Adrenal gland (tissue), 12 donors: ENCODE data around the gene ANKRD27. TPM values are rescaled to one million over a fixed set of nuclear protein-coding genes. Genes with fewer than 3 reads are reported as not detected.
"Not testable (repeated sequence)": the region's sequence is repeated elsewhere in the genome, so short reads cannot be mapped to it uniquely, and the experiment has no call there.

Experiments
- DNase-seq, 7 donors: peaks; one replicate each; pipeline ENCODE4 v3.0.0-alpha.2; 2019 to 2020
- H3K27ac ChIP-seq, 5 donors: fragments of 200-600 bp; sonication (generic) in 4 of 5; 1 replicate in 3 of 5; 2 replicates in 2 of 5; pipeline versions ENCODE4 v1.5.1 to v1.8.0; 2016 to 2020; ENCODE audit warnings: mild to moderate bottlenecking in 1 of 5
- H3K27me3 ChIP-seq: fragments of 200-600 bp; 2 replicates; pipeline ENCODE4 v1.8.0; 2021
- H3K36me3 ChIP-seq, 2 donors: fragments of 200-600 bp; replicated peaks in 1 of 2; 1 replicate in 1 of 2; 2 replicates in 1 of 2; pipeline versions ENCODE4 v1.5.1 to v1.8.0; 2018 to 2022
- H3K4me1 ChIP-seq, 2 donors: fragments of 200-600 bp; replicated peaks in 1 of 2; 1 replicate in 1 of 2; 2 replicates in 1 of 2; pipeline versions ENCODE4 v1.5.1 to v1.8.0; 2018 to 2021
- H3K4me3 ChIP-seq, 4 donors: fragments of 200-600 bp; sonication (generic) in 3 of 4; one replicate each; pipeline ENCODE4 v1.5.1; 2016 to 2018
- H3K9me3 ChIP-seq, 3 donors: fragments of 200-600 bp; sonication (generic) in 1 of 3; replicated peaks in 1 of 3; 1 replicate in 2 of 3; 2 replicates in 1 of 3; pipeline versions ENCODE4 v1.5.1 to v1.8.0; 2016 to 2021
- POLR2A ChIP-seq, 2 donors: fragments of 450-650 bp; IDR thresholded peaks; one replicate each; pipeline ENCODE4 v1.6.1; 2017; ENCODE audit warnings: antibody characterized with exemption in 2 of 2, mild to moderate bottlenecking in 2 of 2, moderate library complexity in 1 of 2
- WGBS, 4 donors: extraction: QIAGEN DNeasy Blood & Tissue Kit in 2 of 4; methylation state at CpG; one replicate each; pipeline versions ENCODE4 v1.1.5 to v1.1.7; 2013 to 2017; 5-methylcytosine and 5-hydroxymethylcytosine counted together
- intact Hi-C, 2 donors: fragments of 100-400 bp; cut with DNase I; formaldehyde crosslinking; loops; one replicate each; pipeline versions ENCODE4 v1.14.1 to v1.15.0; 2022 to 2023
- polyA plus RNA-seq, 3 donors: library from polyadenylated mRNA; stranded (reverse); fragments of 200-250 nt in 2 of 3; fragments of 350-450 nt in 1 of 3; fragmentation: Illumina TruSeq in 1 of 3; extraction: RNeasy Lipid Tissue Mini Kit (QIAGEN cat#74804) in 1 of 3; gene quantifications; one replicate each; pipeline ENCODE4 v1.2.3, GENCODE V29; 2013 to 2014
- total RNA-seq, 9 donors: library from RNA; depleted of rRNA in 4 of 9; stranded (reverse); fragments of >200 nt in 4 of 9; fragments of 120-200 nt in 1 of 9; fragmentation: NEBNext Ultra II Directional in 1 of 9; extraction: Animal tissue kit (Norgen Biotek cat#: 25700) in 1 of 9; gene quantifications; one replicate each; pipeline versions ENCODE4 v1.1.0 to v1.2.4, GENCODE V29; 2013 to 2023
- TF ChIP-seq, protein P1 (sequence below), 6 experiments: fragments of 450-650 bp in 4 of 6; fragments of 200-600 bp in 2 of 6; sonication (generic) in 1 of 6; IDR thresholded peaks; 1 replicate in 5 of 6; 2 replicates in 1 of 6; pipeline versions ENCODE4 v1.5.1 to v1.8.0; 2016 to 2021; ENCODE audit warnings: antibody characterized with exemption in 6 of 6, mild to moderate bottlenecking in 2 of 6, moderate library complexity in 1 of 6
- donor health status: healthy with polysubstance abuse.
- donor health status: Bipolar disorder and iron deficiency.
- donor health status: DM: yes; HTN: yes; CAD: no.
- donor health status: DM: no; HTN: no; CAD: no.
- donor health status: DM: no; HTN: no; CAD: no.
- donor health status: DM: yes; HTN: yes; CAD: no.

The ANKRD27 gene
- total and polyA plus RNA-seq, 12 donors = 7.2 to 25.3 (median 18.2) TPM

GRCh38 chr19:32719611-32720059 is 44.7 kb upstream of the ANKRD27 start, which contains the start of gene TDRD12:
TSS of gene TDRD12 (plus strand) at chr19:32719767. CDS start at chr19:32720073, 306 bp downstream.
- peak within 1 kb of the TSS in 1 of 5 donors; percentile 49 for H3K27ac ChIP-seq
- no peaks in the 10 kb centered on the region for H3K36me3 ChIP-seq
- WGBS, 4 donors = 76 to 93% (median 90%) methylated on average over 3 to 44 of the region's 44 CpGs
- H3K9me3 ChIP-seq = no peaks in the 10 kb centered on the region
- TF ChIP-seq, protein P1, sequence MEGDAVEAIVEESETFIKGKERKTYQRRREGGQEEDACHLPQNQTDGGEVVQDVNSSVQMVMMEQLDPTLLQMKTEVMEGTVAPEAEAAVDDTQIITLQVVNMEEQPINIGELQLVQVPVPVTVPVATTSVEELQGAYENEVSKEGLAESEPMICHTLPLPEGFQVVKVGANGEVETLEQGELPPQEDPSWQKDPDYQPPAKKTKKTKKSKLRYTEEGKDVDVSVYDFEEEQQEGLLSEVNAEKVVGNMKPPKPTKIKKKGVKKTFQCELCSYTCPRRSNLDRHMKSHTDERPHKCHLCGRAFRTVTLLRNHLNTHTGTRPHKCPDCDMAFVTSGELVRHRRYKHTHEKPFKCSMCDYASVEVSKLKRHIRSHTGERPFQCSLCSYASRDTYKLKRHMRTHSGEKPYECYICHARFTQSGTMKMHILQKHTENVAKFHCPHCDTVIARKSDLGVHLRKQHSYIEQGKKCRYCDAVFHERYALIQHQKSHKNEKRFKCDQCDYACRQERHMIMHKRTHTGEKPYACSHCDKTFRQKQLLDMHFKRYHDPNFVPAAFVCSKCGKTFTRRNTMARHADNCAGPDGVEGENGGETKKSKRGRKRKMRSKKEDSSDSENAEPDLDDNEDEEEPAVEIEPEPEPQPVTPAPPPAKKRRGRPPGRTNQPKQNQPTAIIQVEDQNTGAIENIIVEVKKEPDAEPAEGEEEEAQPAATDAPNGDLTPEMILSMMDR (IDR thresholded peaks at IDR 0.05) = peak in 2 of 6 experiments; percentile 6 to 23
- TF ChIP-seq POLR2A (IDR thresholded peaks at IDR 0.05) = no peak
- DNase-seq = peak in 3 of 7 donors; percentile 2 to 40 (median 22)
- intact Hi-C loops = no loop called here
- no peaks in the 10 kb centered on the region for H3K27me3 ChIP-seq
- peaks cover 0 to 8% of the 10 kb centered on the region in 2 donors for H3K4me1 ChIP-seq
- H3K4me3 ChIP-seq = no peak within 1 kb of the TSS

GRCh38 chr19:32718286-32718685 is 43.3 kb upstream of the ANKRD27 start:
- H3K27me3 ChIP-seq = no peaks in the 10 kb centered on the region
- no peak overlapping the region for H3K27ac ChIP-seq
- H3K36me3 ChIP-seq = peaks cover 0 to 7% of the 10 kb centered on the region in 2 donors
- 91 to 94% (median 91%) methylated on average over 7 of the region's 7 CpGs for WGBS, 4 donors
- no peak for DNase-seq
- intact Hi-C loops = no loop called here
- peaks cover 0 to 8% of the 10 kb centered on the region in 2 donors for H3K4me1 ChIP-seq
- no peak for TF ChIP-seq POLR2A (IDR thresholded peaks at IDR 0.05)
- TF ChIP-seq, protein P1 (IDR thresholded peaks at IDR 0.05) = no peak
- H3K9me3 ChIP-seq = no peaks in the 10 kb centered on the region
- H3K4me3 ChIP-seq = no peak overlapping the region

- intact Hi-C loops = no loop called here
These were observed 42.5 kb upstream of the ANKRD27 start for GRCh38 chr19:32717496-32717895.

DNA sequence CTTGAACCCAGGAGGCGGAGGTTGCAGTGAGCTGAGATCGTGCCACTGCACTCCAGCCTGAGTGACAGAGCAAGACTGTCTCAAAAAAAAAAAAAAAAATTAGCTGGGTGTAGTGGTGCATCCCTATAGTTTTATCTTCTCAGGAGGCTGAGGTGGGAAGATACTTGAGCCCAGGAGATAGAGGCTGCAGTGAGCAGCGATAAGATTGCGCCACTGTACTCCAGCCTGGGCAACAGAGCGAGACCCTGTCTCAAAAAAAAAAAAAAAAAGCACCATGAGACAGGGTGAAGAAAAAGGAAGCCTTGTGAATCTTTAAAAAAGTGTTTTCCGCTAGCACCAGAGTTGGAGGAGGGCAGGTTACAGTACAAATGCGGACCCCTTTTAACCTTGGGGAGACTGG is 41.2 kb upstream of the ANKRD27 start:
- H3K36me3 ChIP-seq = peaks cover 0 to 27% of the 10 kb centered on the region in 2 donors
- WGBS, 4 donors = 93 to 98% (median 96%) methylated on average over 7 of the region's 7 CpGs

More at GRCh38 chr19:32717496-32717895, 42.5 kb upstream of the ANKRD27 start:
- no peak for TF ChIP-seq POLR2A (IDR thresholded peaks at IDR 0.05)
- TF ChIP-seq, protein P1 (IDR thresholded peaks at IDR 0.05) = no peak
- Histone ChIP-seq H3K9me3 (no peaks in the 10 kb centered on the region), H3K27ac (no peak overlapping the region), H3K27me3 (no peaks in the 10 kb centered on the region), H3K36me3 (peaks cover 0 to 14% of the 10 kb centered on the region in 2 donors), H3K4me1 (peaks cover 0 to 8% of the 10 kb centered on the region in 2 donors), H3K4me3 (no peak overlapping the region)
- DNase-seq = no peak
- 42 to 70% (median 50%) methylated on average over 4 to 5 of the region's 5 CpGs for WGBS, 4 donors

GRCh38 chr19:32711747-32712146 is 36.8 kb upstream of the ANKRD27 start:
- Histone ChIP-seq H3K27ac (no peak overlapping the region), H3K27me3 (no peaks in the 10 kb centered on the region), H3K4me1 (no peaks in the 10 kb centered on the region), H3K9me3 (no peaks in the 10 kb centered on the region), H3K4me3 (no peak overlapping the region), H3K36me3 (peaks cover 0 to 30% of the 10 kb centered on the region in 2 donors)
- intact Hi-C loops = no loop called here
- 87 to 96% (median 94%) methylated on average over 6 of the region's 6 CpGs for WGBS, 4 donors
- TF ChIP-seq, protein P1 (IDR thresholded peaks at IDR 0.05) = no peak
- no peak for TF ChIP-seq POLR2A (IDR thresholded peaks at IDR 0.05)
- DNase-seq = no peak

More for the DNA sequence above, 41.2 kb upstream of the ANKRD27 start:
- H3K9me3 ChIP-seq, intact Hi-C loops, H3K27ac ChIP-seq, H3K4me1 ChIP-seq, H3K27me3 ChIP-seq, H3K4me3 ChIP-seq, DNase-seq: not testable (repeated sequence)
